GM12875 (cell line): ENCODE results near the gene WDR76.
"Not testable (repeated sequence)": the region's sequence is repeated elsewhere in the genome, so short reads cannot be mapped to it uniquely, and the experiment has no call there.

Experiments
- H3K4me3 ChIP-seq: one replicate; pipeline ENCODE4 v1.5.1; 2011; ENCODE audit warnings: low read depth, low read length, control low read depth
- TF ChIP-seq, protein P1 (sequence below): IDR thresholded peaks from 2 replicates; pipeline ENCODE4 v1.5.1; 2011; ENCODE audit warnings: low read depth, mild to moderate bottlenecking, control low read depth, inconsistent platforms, low read length, moderate library complexity, borderline replicate concordance; ENCODE audit not compliant: insufficient read depth

The WDR76 gene

DNA sequence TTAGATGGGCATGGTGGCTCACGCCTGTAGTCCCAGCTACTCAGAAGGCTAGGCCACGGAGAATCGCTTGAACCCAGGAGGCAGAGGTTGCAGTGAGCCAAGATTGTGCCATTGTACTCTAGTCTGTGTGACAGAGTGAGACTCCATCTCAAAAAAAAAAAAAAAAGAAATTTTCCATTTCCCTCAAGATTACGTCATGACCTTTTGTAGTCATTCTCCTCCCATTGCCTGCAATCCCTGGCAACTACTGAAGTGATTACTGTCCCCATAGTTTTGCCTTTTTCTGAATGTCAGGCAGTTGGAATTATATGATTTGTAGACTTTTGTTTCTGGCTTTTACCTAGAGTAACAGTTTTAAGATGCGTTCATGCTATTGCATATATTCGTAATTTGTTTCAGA is 28.0 kb downstream of the WDR76 start:
- TF ChIP-seq, protein P1, sequence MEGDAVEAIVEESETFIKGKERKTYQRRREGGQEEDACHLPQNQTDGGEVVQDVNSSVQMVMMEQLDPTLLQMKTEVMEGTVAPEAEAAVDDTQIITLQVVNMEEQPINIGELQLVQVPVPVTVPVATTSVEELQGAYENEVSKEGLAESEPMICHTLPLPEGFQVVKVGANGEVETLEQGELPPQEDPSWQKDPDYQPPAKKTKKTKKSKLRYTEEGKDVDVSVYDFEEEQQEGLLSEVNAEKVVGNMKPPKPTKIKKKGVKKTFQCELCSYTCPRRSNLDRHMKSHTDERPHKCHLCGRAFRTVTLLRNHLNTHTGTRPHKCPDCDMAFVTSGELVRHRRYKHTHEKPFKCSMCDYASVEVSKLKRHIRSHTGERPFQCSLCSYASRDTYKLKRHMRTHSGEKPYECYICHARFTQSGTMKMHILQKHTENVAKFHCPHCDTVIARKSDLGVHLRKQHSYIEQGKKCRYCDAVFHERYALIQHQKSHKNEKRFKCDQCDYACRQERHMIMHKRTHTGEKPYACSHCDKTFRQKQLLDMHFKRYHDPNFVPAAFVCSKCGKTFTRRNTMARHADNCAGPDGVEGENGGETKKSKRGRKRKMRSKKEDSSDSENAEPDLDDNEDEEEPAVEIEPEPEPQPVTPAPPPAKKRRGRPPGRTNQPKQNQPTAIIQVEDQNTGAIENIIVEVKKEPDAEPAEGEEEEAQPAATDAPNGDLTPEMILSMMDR, result no peak
- H3K4me3 ChIP-seq, result no peak overlapping the region

DNA sequence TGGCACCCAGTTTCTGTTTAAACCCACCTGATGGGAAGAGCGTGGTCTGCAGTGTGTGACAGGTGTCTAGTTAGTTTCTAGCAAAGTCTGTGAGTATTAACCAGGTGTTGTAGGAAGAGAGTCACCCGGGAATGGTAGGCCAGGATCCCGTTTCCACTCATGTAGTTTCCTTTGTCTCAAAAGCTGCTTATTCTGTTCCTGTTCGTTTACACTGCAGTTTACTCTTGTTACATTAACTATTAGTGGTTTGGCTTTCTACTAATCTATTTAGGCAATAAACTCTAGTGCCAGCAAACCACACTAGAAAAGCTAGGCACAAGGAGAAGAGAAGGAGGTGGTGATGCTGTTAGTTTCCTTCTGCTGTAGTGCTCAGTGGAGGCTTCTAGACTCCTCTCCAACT is 32.7 kb downstream of the WDR76 start:
- TF ChIP-seq, protein P1, result no peak
- H3K4me3 ChIP-seq, result no peak overlapping the region

DNA sequence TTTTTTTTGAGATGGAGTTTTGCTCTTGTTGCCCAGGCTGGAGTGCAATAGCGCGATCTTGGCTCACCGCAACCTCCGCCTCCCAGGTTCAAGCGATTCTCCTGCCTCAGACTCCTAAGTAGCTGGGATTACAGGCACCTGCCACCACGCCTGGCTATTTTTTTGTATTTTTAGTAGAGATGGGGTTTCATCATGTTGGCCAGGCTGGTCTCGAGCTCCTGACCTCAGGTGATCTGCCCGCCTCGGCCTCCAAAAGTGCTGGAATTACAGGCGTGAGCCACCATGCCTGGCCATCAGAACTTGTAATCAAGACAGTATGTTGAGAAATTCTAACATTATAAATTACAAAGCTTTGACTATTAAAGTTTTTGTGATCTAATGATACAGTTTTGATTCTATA is 39.8 kb downstream of the WDR76 start:
- H3K4me3 ChIP-seq, result not testable (repeated sequence)

DNA sequence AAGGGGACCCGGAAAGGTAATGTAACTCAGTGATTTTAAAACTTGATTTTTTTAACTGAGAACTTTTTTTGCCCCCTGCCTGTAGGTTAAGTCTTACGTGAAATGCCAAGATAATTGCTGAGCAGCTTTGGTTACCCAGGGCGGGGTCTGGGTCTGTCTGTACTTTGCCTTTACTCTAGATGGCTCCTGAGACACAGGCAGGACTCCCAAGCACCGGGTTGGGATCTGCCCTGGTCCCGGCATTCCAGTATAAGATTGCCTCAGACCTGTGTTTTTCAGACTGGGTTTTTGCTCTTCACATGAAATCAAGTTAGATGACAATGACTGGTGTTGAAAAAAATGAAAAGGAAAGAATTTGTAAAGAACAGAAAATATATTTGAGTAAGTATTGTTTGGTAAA is 40.3 kb downstream of the WDR76 start:
- no peak overlapping the region for H3K4me3 ChIP-seq
- TF ChIP-seq, protein P1, result no peak

DNA sequence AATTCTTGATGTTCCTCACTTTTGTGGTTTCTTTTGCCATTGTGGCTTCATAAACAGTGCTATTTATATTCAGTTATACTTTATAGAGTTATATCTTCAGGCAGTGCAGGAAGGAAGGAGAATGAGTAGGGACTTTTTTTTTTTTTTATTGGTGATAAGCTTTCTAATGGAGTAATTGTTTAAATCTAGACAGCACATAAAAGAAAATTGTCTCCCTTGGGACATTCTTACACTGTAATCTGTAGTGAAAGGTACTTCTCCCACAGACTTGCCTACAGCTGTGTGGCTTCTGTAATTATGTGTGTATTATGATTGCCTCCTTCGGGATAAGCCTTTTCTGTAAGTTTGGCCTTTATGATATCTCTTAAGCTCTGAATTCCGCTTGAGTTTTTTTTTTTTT is 41.6 kb downstream of the WDR76 start:
- no peak overlapping the region for H3K4me3 ChIP-seq
- TF ChIP-seq, protein P1, result no peak

DNA sequence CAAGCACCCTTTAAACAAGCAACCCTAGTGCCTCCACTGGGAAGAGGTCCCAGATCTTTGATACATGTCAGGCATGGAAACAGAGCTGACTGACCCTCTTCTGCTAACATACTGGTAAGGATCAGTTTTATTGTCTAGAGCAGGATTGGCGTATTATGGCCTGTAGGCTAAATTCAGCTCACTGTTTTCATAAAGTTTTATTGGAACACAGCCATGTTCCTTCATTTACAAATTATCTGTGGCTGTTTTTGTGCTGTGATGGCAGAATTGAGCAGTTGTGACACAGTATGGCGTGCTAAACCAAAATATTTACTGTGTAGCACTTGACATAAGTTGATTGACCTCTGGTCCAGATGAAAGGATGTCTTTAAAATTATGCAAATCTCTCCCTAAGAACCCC is 45.0 kb downstream of the WDR76 start:
- TF ChIP-seq, protein P1, result no peak

DNA sequence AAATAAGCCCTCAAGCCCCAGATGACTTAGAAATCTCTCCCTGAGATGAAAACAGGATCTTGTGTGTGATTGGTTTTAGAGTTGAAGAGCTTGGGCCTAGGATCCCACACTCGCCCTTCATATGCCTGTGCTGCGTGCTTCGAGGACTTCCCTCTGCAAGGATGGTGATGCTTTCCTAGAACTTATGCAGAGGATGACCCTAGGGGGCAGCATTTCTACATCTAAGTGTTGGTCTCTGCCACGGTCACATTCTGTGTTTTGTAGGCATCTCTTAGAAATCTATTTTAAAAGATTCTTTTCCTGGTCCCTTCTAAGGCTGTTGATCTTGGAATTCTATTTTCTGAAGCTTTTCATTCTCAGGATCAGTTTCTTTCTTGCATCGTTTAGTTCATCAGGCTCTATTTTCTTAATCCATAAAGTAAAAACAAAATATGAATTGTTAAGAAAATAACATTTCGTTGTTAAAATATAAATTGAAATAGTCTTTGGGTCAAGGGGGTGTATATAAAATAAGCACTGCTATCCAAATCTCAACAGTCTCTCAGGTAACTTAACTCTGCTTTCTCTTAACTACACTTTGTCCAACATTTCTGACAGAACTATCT is 45.7 kb downstream of the WDR76 start:
- H3K4me3 ChIP-seq, result no peak overlapping the region
- TF ChIP-seq, protein P1, result peak; percentile 46; the same call in 1 of the 2 replicates

More for the DNA sequence above, 45.0 kb downstream of the WDR76 start:
- H3K4me3 ChIP-seq, result no peak overlapping the region

DNA sequence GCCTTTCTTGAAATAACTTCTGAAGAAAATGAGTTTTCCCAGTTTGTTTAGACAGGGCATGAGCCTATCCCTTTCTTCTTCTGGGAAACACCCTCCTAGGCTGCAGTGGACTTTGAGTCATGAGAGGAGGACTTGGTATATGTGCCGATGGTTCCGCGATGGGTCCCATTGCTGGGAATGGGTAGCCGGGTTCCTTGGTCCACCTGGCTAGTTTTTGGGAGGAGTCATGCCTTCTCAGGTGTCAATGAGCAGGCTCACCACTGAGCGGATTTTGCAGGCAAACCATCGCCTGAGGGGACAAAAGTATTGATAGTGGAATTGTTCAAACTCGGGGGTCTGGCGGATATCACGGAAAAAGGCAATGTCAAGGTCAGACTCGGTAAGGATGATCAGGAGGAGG is 46.8 kb downstream of the WDR76 start:
- H3K4me3 ChIP-seq, result no peak overlapping the region
- TF ChIP-seq, protein P1, result no peak
